Measurements from ENCODE around the gene SLC26A1.
"Not testable (repeated sequence)": the region's sequence is repeated elsewhere in the genome, so short reads cannot be mapped to it uniquely, and the experiment has no call there.

Gene SLC26A1

GRCh38 chr4:978957-979701 is 14.1 kb downstream of the SLC26A1 start:
- no peak for DNase-seq

GRCh38 chr4:976016-976415 is 17.2 kb downstream of the SLC26A1 start:
- DNase-seq: not testable (repeated sequence)

- DNase-seq: no peak
These were observed 18.5 kb downstream of the SLC26A1 start for GRCh38 chr4:974668-975067.

DNA sequence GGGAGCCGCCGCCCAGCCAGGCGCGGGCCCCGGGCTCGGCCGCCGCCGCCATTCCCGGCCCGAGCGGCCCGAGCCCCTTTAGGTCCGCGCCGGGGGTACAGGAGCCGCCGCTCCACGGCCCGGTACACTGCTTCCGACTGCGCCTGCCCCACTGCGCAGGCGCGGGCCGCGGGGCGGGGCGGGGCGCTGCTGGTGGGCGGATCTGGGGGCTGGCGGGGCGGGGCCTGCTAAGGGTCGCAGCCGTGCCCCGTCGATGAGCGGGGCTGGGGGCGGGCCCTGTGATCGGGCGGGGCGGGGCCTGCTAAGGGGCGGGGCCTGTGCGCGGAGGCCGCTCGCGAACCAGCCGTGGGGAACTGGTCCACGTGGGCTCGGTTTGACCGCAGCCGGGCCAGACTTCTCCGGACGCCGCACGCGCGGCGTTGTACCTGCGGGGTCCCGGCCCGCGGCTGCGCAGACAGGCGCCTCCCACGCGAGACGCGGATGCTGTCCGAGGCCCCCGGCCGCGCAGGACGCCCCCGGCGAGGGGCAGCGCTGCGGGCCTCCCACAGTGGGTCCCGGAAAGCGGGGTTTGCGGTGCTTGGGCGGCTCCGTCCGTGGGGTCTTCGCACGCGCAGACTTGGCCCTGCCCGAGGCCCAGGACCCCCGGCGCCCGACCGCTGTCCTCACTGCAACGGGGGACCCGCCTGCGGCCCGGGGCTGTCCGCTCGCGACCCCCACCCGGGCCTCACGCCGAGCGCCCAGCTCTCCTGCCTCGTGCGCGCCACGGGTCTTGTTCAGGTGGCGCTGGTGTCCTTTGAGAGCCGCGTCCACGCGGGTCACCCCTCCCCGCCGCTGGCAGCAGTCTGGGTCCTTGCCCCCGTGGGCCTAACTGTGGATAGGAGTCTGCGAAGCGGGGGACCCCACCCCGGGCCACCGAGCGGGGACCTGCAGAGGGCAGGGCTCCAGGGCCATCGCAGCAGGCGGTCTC is 19.5 kb downstream of the SLC26A1 start, which contains the start of gene DGKQ:
Gene DGKQ (minus strand): TSS at position 139 of the 967 bp plus-strand sequence. CDS start 87 bp downstream, at position 52.
- peak; percentile 93 for DNase-seq

DNA sequence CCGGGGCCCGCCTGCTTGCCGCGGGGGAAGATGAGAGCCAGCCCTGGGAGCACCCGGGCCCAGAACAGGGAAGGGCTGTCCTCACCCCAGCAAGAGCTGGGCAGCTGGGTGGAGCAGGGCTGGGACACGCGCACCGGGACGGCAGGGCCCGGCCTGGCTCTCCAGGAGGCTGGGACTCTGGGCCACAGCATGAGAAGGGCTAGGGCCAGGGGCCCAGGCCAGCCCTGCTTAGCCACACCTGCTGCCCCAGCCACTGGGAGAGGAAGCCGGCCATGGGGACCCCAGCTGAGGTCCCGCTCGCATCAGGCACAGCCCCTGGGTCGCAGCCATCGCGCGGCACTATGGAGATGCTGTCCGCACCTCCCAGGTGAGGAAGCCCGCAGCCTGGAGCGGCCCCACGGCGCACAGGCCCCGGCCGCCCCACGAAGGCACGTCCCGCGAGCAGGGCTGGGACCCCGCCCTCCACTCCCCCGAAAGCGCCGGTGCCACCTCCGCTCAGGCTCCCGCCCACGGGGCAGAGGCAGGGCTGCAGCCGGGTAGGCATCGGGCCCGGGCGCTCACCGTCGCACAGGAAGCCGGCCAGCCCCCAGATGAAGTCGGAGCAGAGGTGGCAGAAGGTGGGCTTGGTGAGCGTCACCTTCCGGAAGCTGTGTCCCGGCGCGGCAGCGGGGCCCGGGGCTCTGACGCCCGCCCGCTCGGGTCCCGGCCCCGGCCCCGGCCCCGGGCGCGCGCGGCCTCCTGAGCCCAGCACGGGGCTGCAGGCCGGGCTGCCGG is 20.4 kb downstream of the SLC26A1 start:
- DNase-seq: peak; percentile 53

DNA sequence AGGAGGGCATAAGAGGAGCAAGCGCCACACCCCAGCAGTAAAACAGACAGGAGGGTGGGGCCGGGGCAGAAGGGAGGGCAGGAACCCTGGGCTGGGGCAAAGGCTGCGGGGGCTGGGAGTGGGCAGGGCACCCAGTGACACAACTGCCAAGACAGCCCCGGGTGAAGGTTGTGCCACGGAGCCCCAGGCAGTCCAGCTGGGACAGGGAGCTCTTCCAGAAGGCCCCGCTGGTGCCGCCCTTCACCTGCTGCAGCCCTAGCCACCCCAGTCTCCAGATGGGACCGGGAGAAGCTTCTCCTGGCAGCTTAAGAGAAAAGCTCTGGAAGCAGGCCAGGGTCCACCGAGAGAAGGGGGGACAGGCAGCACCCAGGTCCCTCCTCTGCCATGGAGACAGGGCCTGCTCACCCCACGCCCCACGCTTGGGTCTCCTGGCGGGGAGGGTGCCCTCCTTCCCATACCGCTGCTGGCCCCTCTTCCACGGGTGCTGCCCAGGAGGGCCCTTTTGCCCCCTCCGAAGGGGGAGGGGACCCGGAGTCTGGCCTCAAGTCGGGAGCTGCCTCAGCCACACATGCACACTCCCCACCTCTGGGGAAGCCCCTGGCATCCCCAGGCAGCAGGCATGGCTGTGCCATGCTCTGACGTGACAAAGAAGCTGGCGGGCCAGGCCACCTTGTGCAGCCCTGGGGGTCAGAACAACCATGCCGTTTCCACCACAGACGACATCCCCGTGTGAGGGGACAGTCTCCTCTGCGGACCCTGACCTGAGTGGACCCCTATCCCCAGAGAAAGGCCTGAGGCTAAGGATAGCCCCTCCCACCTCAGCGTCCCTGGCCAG is 21.3 kb downstream of the SLC26A1 start:
- DNase-seq: no peak

- no peak for DNase-seq
These were observed 22.2 kb downstream of the SLC26A1 start for GRCh38 chr4:970854-971520.

- no peak for DNase-seq
These were observed 23.0 kb downstream of the SLC26A1 start for GRCh38 chr4:970046-970745.

DNA sequence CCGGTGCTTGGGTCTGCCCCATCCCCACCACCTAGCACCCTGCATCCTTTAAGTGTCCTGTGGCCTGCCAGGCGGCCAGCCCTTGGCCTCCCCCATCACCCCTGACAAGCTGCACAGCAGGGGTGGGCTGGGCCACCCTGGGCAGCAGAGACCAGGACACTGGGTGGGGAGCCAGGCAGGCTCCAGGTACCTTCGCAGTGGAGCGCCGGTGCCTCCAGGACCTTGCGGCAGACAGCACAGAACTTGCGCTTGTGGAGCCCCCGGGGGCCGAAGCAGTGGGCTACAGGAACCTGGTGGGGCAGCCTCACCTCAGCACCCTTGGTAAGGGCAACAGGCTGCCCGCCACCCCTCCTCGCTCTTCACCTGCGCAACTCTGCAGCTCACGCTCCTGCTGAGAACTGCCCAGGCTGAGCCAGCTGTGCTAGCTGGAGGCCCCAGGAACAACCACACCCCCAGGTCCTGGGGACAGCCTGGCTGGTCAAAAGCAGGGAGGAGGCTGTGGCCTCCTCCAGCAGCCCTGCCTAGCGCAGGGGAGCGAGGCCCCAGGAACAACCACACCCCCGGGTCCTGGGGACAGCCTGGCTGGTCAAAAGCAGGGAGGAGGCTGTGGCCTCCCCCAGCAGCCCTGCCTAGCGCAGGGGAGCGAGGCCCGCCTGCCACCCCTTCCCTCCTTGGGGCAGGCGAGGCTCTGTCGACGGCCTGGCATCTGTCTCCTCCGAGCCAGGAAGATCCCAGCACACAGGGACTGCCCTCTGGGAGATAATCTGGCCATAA is 24.4 kb downstream of the SLC26A1 start:
- DNase-seq: no peak

DNA sequence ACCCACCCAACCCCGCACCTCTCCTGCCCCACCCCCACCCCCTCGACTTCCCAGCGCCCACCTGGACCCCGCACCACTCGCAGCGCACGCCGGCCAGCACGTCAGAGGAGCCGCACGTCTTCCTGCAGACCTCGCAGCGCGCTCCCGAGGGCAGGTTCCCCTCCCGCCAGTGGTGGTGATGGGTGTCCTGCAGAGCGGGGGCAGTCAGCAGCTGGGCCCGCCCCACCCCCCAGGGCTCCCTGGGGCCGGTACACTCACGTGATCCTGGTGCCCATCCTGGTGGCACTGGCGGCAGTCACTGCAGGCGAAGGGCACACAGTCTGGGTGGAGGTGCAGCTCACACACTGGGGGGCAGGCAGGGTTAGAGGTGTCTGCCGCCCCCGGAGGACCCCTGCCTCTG is 25.0 kb downstream of the SLC26A1 start:
- DNase-seq: no peak

DNA sequence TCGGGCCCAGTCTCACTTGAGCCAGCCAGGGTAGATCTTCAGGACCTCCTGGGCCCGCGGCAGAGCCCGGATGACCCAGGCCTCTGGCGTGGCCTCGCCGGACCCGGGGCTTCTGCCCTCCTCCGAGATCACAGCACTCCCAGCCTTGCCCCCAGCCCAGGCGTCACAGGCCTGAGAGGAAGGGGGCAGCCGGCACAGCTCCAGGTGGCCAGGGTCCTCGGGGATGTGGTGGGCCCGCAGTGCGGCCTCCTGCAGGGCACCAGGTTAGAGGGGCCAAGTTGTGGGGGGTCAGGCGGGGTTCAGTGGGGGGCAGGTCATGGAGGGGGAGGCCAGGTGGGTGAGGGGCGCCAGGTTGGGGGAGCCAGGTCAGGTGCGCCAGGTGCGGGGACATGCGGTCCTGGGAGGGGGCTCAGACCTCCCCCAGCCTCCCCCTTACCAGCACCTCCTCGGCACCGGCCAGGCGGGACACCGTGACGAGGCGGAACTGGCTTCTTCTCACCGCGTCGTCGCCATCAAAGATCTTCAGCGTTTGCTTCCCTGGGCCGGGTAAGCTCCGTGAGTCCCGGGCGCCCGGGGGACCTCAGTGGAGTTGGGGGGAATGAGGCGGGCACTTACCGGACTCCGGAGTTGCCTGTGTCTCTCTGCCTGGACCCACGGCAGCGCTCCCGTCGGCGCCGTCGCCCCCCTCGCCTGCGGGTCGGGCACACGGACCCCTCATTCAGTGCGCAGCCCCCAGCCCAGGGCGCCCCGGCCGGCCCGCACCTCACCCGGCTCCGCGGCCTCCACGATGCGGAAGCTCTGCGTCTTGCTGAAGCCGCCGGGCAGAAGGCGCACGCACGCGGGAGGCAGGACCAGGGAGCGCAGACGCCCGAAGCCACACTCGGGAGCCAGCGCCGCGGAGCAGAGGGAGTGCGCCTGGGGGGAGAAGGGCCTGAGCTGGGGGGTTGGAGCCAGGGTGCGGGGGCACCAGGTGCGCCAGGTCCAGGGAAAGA is 25.8 kb downstream of the SLC26A1 start:
- DNase-seq: peak; percentile 56

GRCh38 chr4:966266-967112 is 26.7 kb downstream of the SLC26A1 start:
- DNase-seq: no peak

GRCh38 chr4:965766-966134 is 27.5 kb downstream of the SLC26A1 start:
- DNase-seq: no peak

DNA sequence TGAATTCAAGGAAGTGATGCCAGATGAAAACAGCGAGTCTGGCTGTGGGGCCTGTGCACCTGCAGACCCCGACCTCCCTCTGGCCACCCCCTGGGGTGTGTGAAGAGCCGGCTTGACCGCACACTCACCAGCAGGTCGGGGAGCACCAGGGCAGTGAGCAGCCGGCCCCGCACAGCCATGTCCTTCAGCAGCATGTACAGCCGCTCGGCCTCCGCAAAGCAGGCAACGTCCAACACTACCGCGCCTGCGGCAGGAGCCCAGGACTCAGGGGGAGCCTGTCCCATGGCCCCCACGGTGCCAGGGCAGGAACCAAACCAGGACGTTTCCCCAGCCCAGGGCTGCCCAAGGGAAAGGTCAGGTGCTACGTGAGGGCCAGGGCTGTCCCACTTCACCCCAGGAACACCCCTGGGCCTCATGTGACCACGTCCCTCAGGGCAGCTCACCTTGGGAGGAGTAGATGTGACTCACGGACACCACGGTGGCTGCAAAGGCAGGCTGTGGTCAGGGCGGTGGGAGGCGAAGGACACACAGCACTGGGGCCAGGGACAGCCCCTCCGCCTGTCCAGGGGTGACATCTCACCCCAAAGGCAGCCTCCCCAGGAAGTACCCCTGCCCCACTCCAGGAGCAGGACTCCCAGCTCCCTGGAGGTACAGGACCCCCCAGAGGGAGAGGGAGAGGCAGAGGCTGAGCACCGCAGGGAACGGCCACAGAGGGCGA is 28.0 kb downstream of the SLC26A1 start:
- no peak for DNase-seq

DNA sequence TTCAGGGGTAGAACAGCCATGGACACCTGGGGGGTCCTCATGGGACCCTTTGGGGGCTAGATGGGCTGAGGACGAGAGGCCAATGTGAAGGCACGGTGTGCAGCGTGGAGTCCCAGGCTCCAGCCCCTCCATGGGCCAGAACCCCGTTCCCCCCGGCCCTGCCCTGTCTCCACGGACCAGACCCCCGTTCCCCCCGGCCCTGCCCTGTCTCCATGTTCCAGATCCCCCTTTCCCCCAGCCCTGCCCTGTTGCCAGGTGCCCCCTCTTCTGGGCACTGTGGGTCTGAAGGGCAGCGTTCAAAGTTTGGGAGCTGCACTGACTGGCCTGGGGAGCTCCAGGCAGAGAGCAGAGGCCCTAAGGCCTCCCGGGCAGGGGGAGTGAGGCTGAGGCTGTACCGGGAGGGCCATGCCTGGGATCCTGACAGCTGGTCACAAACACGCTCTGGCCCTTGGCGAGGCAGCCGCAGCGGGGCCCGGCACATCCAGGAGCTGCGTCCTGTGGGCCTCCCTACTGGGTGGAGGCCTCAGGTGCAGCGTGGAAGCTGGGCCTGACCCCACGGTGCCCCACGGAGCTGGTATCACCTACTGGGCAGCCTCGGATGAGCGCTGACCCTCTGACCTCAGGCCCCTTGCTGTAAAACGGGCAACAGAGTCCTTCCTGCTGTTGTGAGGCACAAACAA is 28.7 kb downstream of the SLC26A1 start:
- no peak for DNase-seq
